PC-3 (cell line): Measurements from ENCODE around the gene DNAH17. TPM values are rescaled to one million over a fixed set of nuclear protein-coding genes. Genes with fewer than 3 reads are reported as not detected.

Experiments used
- ATAC-seq: fragments of 200-7000 bp; cut with Tn5 transposase; 2 replicates; pipeline ENCODE4 v1.9.1; 2020; ENCODE audit warnings: mild to moderate bottlenecking, moderate library complexity
- BruUV-seq: library from RNA; stranded (reverse); fragments of 400-500 nt; replicated peaks from 2 replicates; lab custom pipeline; 2021; lab: Mats Ljungman, UMichigan
- CTCF ChIA-PET: fragments of 300-600 bp; sonication (Branson Sonifier 250); formaldehyde crosslinking; loops from one replicate; lab custom pipeline; 2022; ENCODE audit warnings: antibody characterized with exemption; lab: Charles Lee
- POLR2A ChIA-PET: fragments of 300-600 bp; sonication (Branson Sonifier 250); formaldehyde crosslinking; loops from one replicate; lab custom pipeline; 2022; ENCODE audit warnings: antibody characterized with exemption; ENCODE audit not compliant: unreplicated experiment; lab: Charles Lee
- DNase-seq: peaks from one replicate; pipeline ENCODE4 v3.0.0-alpha.2; 2015
- H2AFZ ChIP-seq: fragments of 300-600 bp; sonication (generic); 2 replicates; pipeline ENCODE4 v1.6.0; 2016; ENCODE audit warnings: antibody characterized with exemption, low read length
- H3F3A ChIP-seq: fragments of 300-600 bp; sonication (generic); one replicate; pipeline ENCODE4 v1.6.0; 2017; ENCODE audit warnings: antibody characterized with exemption, low read length, control low read depth, mild to moderate bottlenecking; ENCODE audit not compliant: unreplicated experiment
- H3K27ac ChIP-seq: fragments of 300-600 bp; sonication (generic); 2 replicates; pipeline ENCODE4 v1.5.1; 2016; ENCODE audit warnings: mild to moderate bottlenecking, low read length
- H3K27me3 ChIP-seq: fragments of 300-600 bp; sonication (generic); 2 replicates; pipeline ENCODE4 v1.6.1; 2016; ENCODE audit warnings: low read length, mixed read lengths
- H3K36me3 ChIP-seq: fragments of 300-600 bp; sonication (generic); 2 replicates; pipeline ENCODE4 v1.6.1; 2016; ENCODE audit warnings: low read depth, mixed run types, low read length, mixed read lengths
- H3K4me1 ChIP-seq: fragments of 300-600 bp; sonication (generic); 2 replicates; pipeline ENCODE4 v1.5.1; 2016; ENCODE audit warnings: low read length; ENCODE audit not compliant: insufficient read depth
- H3K4me2 ChIP-seq: fragments of 300-600 bp; sonication (generic); 2 replicates; pipeline ENCODE4 v1.6.0; 2016; ENCODE audit warnings: low read length
- H3K4me3 ChIP-seq: fragments of 300-600 bp; sonication (generic); 2 replicates; pipeline ENCODE4 v1.5.1; 2016; ENCODE audit warnings: mild to moderate bottlenecking, low read length, mixed read lengths
- H3K79me2 ChIP-seq: fragments of 300-600 bp; sonication (generic); 2 replicates; pipeline ENCODE4 v1.6.1; 2017; ENCODE audit warnings: low read length, mixed read lengths
- H3K9ac ChIP-seq: fragments of 300-600 bp; sonication (generic); 2 replicates; pipeline ENCODE4 v1.6.0; 2016; ENCODE audit warnings: mild to moderate bottlenecking, low read length
- H3K9me2 ChIP-seq: fragments of 300-600 bp; sonication (generic); replicated peaks from 2 replicates; pipeline ENCODE4 v1.6.1; 2016; ENCODE audit warnings: mixed run types, low read length, mixed read lengths
- H3K9me3 ChIP-seq: fragments of 300-600 bp; sonication (generic); 2 replicates; pipeline ENCODE4 v1.6.1; 2016; ENCODE audit warnings: low read length, mixed read lengths
- H4K20me1 ChIP-seq: fragments of 300-600 bp; sonication (generic); 2 replicates; pipeline ENCODE4 v1.6.1; 2016; ENCODE audit warnings: low read length, mixed read lengths
- CTCF ChIP-seq: fragments of 300-600 bp; sonication (generic); conservative IDR thresholded peaks from 2 replicates; pipeline ENCODE4 v1.5.1; 2017; ENCODE audit warnings: antibody characterized with exemption, low read depth, mild to moderate bottlenecking, low read length
- EZH2 ChIP-seq: fragments of 300-600 bp; sonication (generic); IDR thresholded peaks from one replicate; pipeline ENCODE4 v1.6.1; 2017; ENCODE audit warnings: antibody characterized with exemption, mild to moderate bottlenecking, low read length; ENCODE audit not compliant: unreplicated experiment
- EZH2phosphoT487 ChIP-seq: fragments of 300-600 bp; sonication (generic); IDR thresholded peaks from 2 replicates; pipeline ENCODE4 v1.6.1; 2018; ENCODE audit warnings: mild to moderate bottlenecking, antibody characterized with exemption, low read length, borderline replicate concordance
- intact Hi-C: fragments of 100-400 bp; cut with micrococcal nuclease; formaldehyde crosslinking; loops from 2 replicates; pipeline ENCODE4 v1.9.0; 2023
- total RNA-seq: library from RNA; depleted of rRNA; stranded (reverse); fragments of >200 nt; gene quantifications from 2 replicates; pipeline ENCODE4 v1.2.3, GENCODE V29; 2014

Gene DNAH17
- total RNA-seq, 1 experiment from 2014 or later, result 0.04 TPM

GRCh38 chr17:78399028-78399692 lies 178.0 kb downstream of the DNAH17 start:
- Histone ChIP-seq H3K9ac (no peak overlapping the region), H3K27ac (no peak overlapping the region), H3K4me2 (no peak overlapping the region), H3K27me3 (no peaks in the 10 kb centered on the region), H4K20me1 (peaks cover 33% of the 10 kb centered on the region; the same call in 1 of the 2 replicates), H3K9me3 (no peaks in the 10 kb centered on the region), H3K4me1 (peaks cover 25% of the 10 kb centered on the region), H3K4me3 (no peak overlapping the region), H3K9me2 (no peaks in the 10 kb centered on the region), H3K79me2 (peaks cover 44% of the 10 kb centered on the region), H2AFZ (no peak overlapping the region), H3F3A (no peaks in the 10 kb centered on the region), H3K36me3 (peaks cover 83% of the 10 kb centered on the region)
- ChIA-PET POLR2A (no interaction called here), CTCF (no interaction called here)
- DNase-seq (no peak), ATAC-seq (no peak)
- intact Hi-C loops, result no loop called here
- TF ChIP-seq EZH2 (no peak), CTCF (no peak), EZH2phosphoT487 (no peak)
- BruUV-seq, result no TSS peak

GRCh38 chr17:78398390-78398789 lies 178.8 kb downstream of the DNAH17 start:
- H3K4me1 ChIP-seq, result peaks cover 25% of the 10 kb centered on the region
- DNase-seq (no peak), ATAC-seq (no peak)
- no peaks in the 10 kb centered on the region for H3F3A ChIP-seq
- no peaks in the 10 kb centered on the region for H3K27me3 ChIP-seq
- no peak overlapping the region for H3K9ac ChIP-seq
- no peak overlapping the region for H2AFZ ChIP-seq
- peaks cover 79% of the 10 kb centered on the region for H3K36me3 ChIP-seq
- H3K4me2 ChIP-seq, result no peak overlapping the region
- H3K79me2 ChIP-seq, result peaks cover 45% of the 10 kb centered on the region
- TF ChIP-seq EZH2, result no peak
- no peak for TF ChIP-seq CTCF
- no peak for TF ChIP-seq EZH2phosphoT487
- ChIA-PET CTCF (no interaction called here), POLR2A (no interaction called here)
- H3K9me2 ChIP-seq, result no peaks in the 10 kb centered on the region
- no peaks in the 10 kb centered on the region for H3K9me3 ChIP-seq
- intact Hi-C loops, result no loop called here
- no peak overlapping the region for H3K4me3 ChIP-seq
- H3K27ac ChIP-seq, result no peak overlapping the region
- peaks cover 33% of the 10 kb centered on the region; the same call in 1 of the 2 replicates for H4K20me1 ChIP-seq
- no TSS peak for BruUV-seq

GRCh38 chr17:78397681-78398101 lies 179.5 kb downstream of the DNAH17 start:
- H3K79me2 ChIP-seq, result peaks cover 50% of the 10 kb centered on the region
- no peak for ATAC-seq
- H3F3A ChIP-seq, result no peaks in the 10 kb centered on the region
- H3K36me3 ChIP-seq, result peaks cover 77% of the 10 kb centered on the region
- no peaks in the 10 kb centered on the region for H3K9me3 ChIP-seq
- BruUV-seq, result no TSS peak
- H3K9me2 ChIP-seq, result no peaks in the 10 kb centered on the region
- no peak overlapping the region for H3K27ac ChIP-seq
- POLR2A ChIA-PET, result no interaction called here
- CTCF ChIA-PET, result no interaction called here
- H4K20me1 ChIP-seq, result peaks cover 33% of the 10 kb centered on the region; the same call in 1 of the 2 replicates
- H3K4me1 ChIP-seq, result peaks cover 25% of the 10 kb centered on the region
- no peak overlapping the region for H3K9ac ChIP-seq
- no peak overlapping the region for H2AFZ ChIP-seq
- intact Hi-C loops, result no loop called here
- no peak for DNase-seq
- no peak overlapping the region for H3K4me2 ChIP-seq
- TF ChIP-seq EZH2phosphoT487 (no peak), CTCF (no peak), EZH2 (no peak)
- H3K27me3 ChIP-seq, result no peaks in the 10 kb centered on the region
- no peak overlapping the region for H3K4me3 ChIP-seq
